Naive B cell (primary cell): ENCODE data around the gene CCND3. TPM values are rescaled to one million over a fixed set of nuclear protein-coding genes. Genes with fewer than 3 reads are reported as not detected.
"Not testable (repeated sequence)": the region's sequence is repeated elsewhere in the genome, so short reads cannot be mapped to it uniquely, and the experiment has no call there.

Source experiments
- ATAC-seq, 2 donors: fragments of 150-1000 bp; cut with Tn5 transposase; 2 replicates each; pipeline ENCODE4 v1.10.0; 2021; ENCODE audit warnings: low read depth in 2 of 2, mild to moderate bottlenecking in 2 of 2, moderate library complexity in 2 of 2
- DNase-seq: peaks from one replicate; pipeline ENCODE4 v3.0.0; 2022
- H3K27ac Mint-ChIP-seq, 6 donors: one replicate each; pipeline ENCODE4 v1.8.0; 2020 to 2022; ENCODE audit warnings: mild to moderate bottlenecking in 6 of 6, mixed read lengths in 6 of 6, moderate library complexity in 5 of 6, inconsistent platforms in 2 of 6
- H3K27me3 Mint-ChIP-seq, 3 donors: one replicate each; pipeline ENCODE4 v1.8.0; 2021 to 2022; ENCODE audit warnings: mixed read lengths in 3 of 3, mild to moderate bottlenecking in 1 of 3
- H3K36me3 Mint-ChIP-seq, 2 donors: one replicate each; pipeline ENCODE4 v1.8.0; 2020 to 2022; ENCODE audit warnings: mixed read lengths in 2 of 2, inconsistent platforms in 1 of 2, mild to moderate bottlenecking in 1 of 2
- H3K4me1 Mint-ChIP-seq, 3 donors: one replicate each; pipeline ENCODE4 v1.8.0; 2020 to 2022; ENCODE audit warnings: mixed read lengths in 3 of 3, inconsistent platforms in 1 of 3, mild to moderate bottlenecking in 1 of 3, moderate library complexity in 1 of 3
- H3K4me3 Mint-ChIP-seq, 8 donors: one replicate each; pipeline ENCODE4 v1.8.0; 2020 to 2022; ENCODE audit warnings: mild to moderate bottlenecking in 8 of 8, mixed read lengths in 8 of 8, moderate library complexity in 8 of 8, inconsistent platforms in 2 of 8
- H3K9me3 Mint-ChIP-seq, 7 donors: one replicate each; pipeline ENCODE4 v1.8.0; 2020 to 2022; ENCODE audit warnings: mixed read lengths in 7 of 7, mild to moderate bottlenecking in 5 of 7, inconsistent platforms in 2 of 7, moderate library complexity in 1 of 7
- polyA plus RNA-seq, 6 donors: library from polyadenylated mRNA; unstranded; fragments of 300-500 nt; fragmentation: Illumina TruSeq; gene quantifications; one replicate each; pipeline ENCODE4 v1.2.3, GENCODE V29; 2021; ENCODE audit warnings: low read depth in 6 of 6

The CCND3 gene
- polyA plus RNA-seq, 6 donors from 2014 or later = 207 to 529 (median 394) TPM

GRCh38 chr6:41965429-41966213 lies 24.0 kb upstream of the CCND3 start:
- Mint-ChIP-seq H3K4me3 (no peak overlapping the region), H3K27ac (peak overlapping the region in 2 of 6 donors; percentile 20 to 63), H3K4me1 (peaks cover 38 to 58% (median 57%) of the 10 kb centered on the region in 3 donors), H3K27me3 (no peaks in the 10 kb centered on the region), H3K9me3 (no peaks in the 10 kb centered on the region), H3K36me3 (peaks cover 0 to 15% of the 10 kb centered on the region in 2 donors)
- DNase-seq = no peak
- ATAC-seq = no peak

DNA sequence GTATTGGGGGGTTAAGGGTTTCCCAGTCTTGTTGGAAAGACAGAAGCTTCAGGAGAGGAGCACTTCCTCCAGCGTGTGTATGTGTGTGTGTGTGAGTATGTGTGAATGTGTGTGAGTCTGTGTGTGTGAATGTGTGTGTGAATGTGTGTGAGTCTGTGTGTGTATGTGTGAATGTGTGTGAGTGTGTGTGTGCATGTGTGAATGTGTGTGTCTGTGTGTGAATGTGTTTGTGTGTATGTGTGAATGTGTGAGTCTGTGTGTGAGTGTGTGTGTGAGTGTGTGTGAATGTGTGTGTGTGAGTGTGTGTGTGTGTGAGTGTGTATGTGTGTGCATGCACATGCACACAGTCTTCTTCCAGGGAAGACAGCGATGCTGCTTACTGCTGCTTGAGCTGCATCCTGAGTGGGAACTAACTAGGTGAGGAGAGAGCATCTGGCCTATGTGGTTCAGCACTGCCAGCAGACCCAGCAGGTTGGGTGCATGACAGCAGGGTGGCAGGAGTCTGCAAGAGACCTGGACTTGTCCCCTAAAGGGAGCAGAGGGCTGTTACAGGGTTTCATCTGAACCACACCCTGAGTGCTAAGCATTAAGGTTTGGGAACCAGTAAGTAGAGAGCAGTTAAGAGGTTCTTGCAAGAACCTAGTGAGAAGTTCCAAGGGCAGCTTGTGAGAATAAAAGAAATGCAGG lies 22.7 kb upstream of the CCND3 start:
- ATAC-seq = no peak
- H3K4me3 Mint-ChIP-seq = no peak overlapping the region
- DNase-seq = no peak
- H3K36me3 Mint-ChIP-seq = peaks cover 0 to 15% of the 10 kb centered on the region in 2 donors
- H3K9me3 Mint-ChIP-seq = no peaks in the 10 kb centered on the region
- H3K27me3 Mint-ChIP-seq = no peaks in the 10 kb centered on the region
- peaks cover 37 to 65% (median 56%) of the 10 kb centered on the region in 3 donors for H3K4me1 Mint-ChIP-seq
- peak overlapping the region in 5 of 6 donors; percentile 10 to 88 (median 67) for H3K27ac Mint-ChIP-seq

GRCh38 chr6:41963371-41963770 lies 21.8 kb upstream of the CCND3 start:
- ATAC-seq = no peak
- DNase-seq = no peak
- no peaks in the 10 kb centered on the region for H3K9me3 Mint-ChIP-seq
- peak overlapping the region in 5 of 6 donors; percentile 26 to 88 (median 56) for H3K27ac Mint-ChIP-seq
- no peak overlapping the region for H3K4me3 Mint-ChIP-seq
- H3K36me3 Mint-ChIP-seq = peaks cover 0 to 15% of the 10 kb centered on the region in 2 donors
- peaks cover 37 to 75% (median 59%) of the 10 kb centered on the region in 3 donors for H3K4me1 Mint-ChIP-seq
- no peaks in the 10 kb centered on the region for H3K27me3 Mint-ChIP-seq

DNA sequence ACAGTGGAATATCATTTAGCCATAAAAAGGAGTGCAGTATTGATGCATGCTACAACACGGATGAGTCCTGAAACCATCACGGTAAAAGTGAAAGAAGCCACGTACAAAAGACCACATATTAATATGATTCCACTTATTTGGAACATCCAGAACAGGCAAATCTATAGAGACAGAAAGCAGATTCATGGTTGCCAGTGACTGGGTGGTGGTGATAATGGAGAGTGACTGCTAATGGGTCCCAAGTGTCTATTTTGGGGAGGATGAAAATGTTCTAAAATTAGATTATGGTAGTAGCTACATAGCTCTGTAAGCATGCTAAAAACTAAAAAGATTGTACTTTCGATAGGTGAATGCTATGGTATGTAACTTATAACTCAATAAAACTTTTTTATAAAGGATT lies 18.4 kb upstream of the CCND3 start:
- Mint-ChIP-seq H3K36me3 (peaks cover 1 to 15% of the 10 kb centered on the region in 2 donors), H3K27ac (peak overlapping the region in 1 of 6 donors; percentile 38), H3K4me1 (peaks cover 35 to 72% (median 59%) of the 10 kb centered on the region in 3 donors), H3K4me3 (no peak overlapping the region), H3K9me3 (no peaks in the 10 kb centered on the region), H3K27me3 (no peaks in the 10 kb centered on the region)
- DNase-seq (no peak), ATAC-seq (no peak)

- DNase-seq = no peak
- Mint-ChIP-seq H3K9me3 (peaks cover 0 to 2% (median 0%) of the 10 kb centered on the region in 7 donors), H3K27me3 (no peaks in the 10 kb centered on the region), H3K4me1 (peaks cover 24 to 64% (median 48%) of the 10 kb centered on the region in 3 donors), H3K27ac (peak overlapping the region in 2 of 6 donors; percentile 50 to 94), H3K4me3 (no peak overlapping the region), H3K36me3 (peaks cover 5% of the 10 kb centered on the region in 2 donors)
- ATAC-seq = no peak
These were observed 16.6 kb upstream of the CCND3 start for GRCh38 chr6:41958022-41958856.

GRCh38 chr6:41957117-41957516 lies 15.5 kb upstream of the CCND3 start:
- peaks cover 22 to 65% (median 54%) of the 10 kb centered on the region in 3 donors for H3K4me1 Mint-ChIP-seq

DNA sequence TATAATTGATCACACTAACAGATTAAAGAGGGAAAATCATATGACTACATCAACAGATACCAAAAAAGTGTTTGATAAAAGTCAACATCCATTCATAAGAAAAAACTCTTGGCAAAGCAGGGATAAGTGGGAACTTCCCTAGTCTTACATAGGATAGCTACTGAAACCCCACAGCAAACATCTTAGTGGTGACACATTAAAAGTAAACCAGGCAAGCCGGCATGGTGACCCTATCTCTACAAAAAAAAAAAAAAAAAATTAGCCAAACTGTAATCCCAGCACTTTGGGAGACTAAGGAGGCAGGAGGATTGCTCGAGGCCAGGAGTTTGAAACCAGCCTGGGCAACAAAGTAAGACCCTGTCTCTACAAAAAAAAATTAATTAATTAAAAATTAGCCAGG lies 13.8 kb upstream of the CCND3 start:
- peaks cover 0 to 5% of the 10 kb centered on the region in 2 donors for H3K36me3 Mint-ChIP-seq
- H3K27me3 Mint-ChIP-seq = no peaks in the 10 kb centered on the region
- peaks cover 17 to 58% (median 38%) of the 10 kb centered on the region in 3 donors for H3K4me1 Mint-ChIP-seq
- DNase-seq (no peak), ATAC-seq (no peak)
- H3K4me3 Mint-ChIP-seq = no peak overlapping the region
- peaks cover 0 to 2% (median 0%) of the 10 kb centered on the region in 7 donors for H3K9me3 Mint-ChIP-seq
- no peak overlapping the region for H3K27ac Mint-ChIP-seq

More at GRCh38 chr6:41957117-41957516, 15.5 kb upstream of the CCND3 start:
- peaks cover 0 to 2% (median 0%) of the 10 kb centered on the region in 7 donors for H3K9me3 Mint-ChIP-seq
- no peaks in the 10 kb centered on the region for H3K27me3 Mint-ChIP-seq
- no peak for DNase-seq
- H3K27ac Mint-ChIP-seq = peak overlapping the region in 2 of 6 donors; percentile 51 to 68
- no peak for ATAC-seq
- H3K36me3 Mint-ChIP-seq = peaks cover 0 to 5% of the 10 kb centered on the region in 2 donors
- H3K4me3 Mint-ChIP-seq = no peak overlapping the region

- Mint-ChIP-seq H3K4me1 (peaks cover 19 to 57% (median 39%) of the 10 kb centered on the region in 3 donors), H3K27ac (peak overlapping the region in 1 of 6 donors; percentile 43), H3K27me3 (no peaks in the 10 kb centered on the region), H3K36me3 (peaks cover 0 to 5% of the 10 kb centered on the region in 2 donors), H3K4me3 (no peak overlapping the region), H3K9me3 (peaks cover 0 to 2% (median 0%) of the 10 kb centered on the region in 7 donors)
- no peak for ATAC-seq
- DNase-seq = no peak
These were observed 13.1 kb upstream of the CCND3 start for GRCh38 chr6:41954668-41955067.

DNA sequence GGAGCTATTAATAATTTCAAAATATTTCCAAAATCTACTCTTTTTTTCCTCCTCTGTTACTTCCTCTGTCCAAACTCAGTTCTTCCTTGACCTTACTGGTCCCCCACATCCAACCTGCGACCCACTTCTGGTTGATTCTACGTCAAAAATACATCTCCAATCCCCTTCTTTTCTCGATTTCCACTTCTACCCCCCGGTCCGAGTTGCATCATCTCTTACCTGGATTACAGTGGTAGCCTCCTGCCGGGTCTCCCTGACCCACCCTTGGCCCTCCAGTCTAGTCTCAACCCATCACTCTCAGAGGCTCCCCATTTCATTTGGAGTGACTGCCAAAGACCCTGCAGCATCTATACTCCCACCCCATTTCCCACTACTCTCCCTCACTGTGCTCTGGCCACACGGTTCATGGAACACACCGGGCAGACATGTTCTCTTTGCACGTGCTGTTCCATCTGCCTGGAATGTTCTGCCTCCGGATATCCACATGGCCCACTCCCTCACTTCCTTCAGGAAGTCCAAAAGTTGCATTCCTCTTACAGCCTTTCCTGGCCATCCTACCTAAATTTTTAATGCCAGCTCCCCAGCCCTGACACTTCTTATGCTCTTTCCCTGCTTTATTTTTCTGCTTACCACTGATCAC lies 6.1 kb upstream of the CCND3 start:
- peak overlapping the region in 1 of 8 donors; percentile 28 for H3K4me3 Mint-ChIP-seq
- H3K27me3 Mint-ChIP-seq = no peaks in the 10 kb centered on the region
- ATAC-seq = no peak
- peaks cover 25 to 32% (median 31%) of the 10 kb centered on the region in 3 donors for H3K4me1 Mint-ChIP-seq
- peak overlapping the region in 3 of 6 donors; percentile 3 to 62 (median 44) for H3K27ac Mint-ChIP-seq
- H3K9me3 Mint-ChIP-seq = no peaks in the 10 kb centered on the region
- H3K36me3 Mint-ChIP-seq = peaks cover 0 to 13% of the 10 kb centered on the region in 2 donors
- no peak for DNase-seq

- Mint-ChIP-seq H3K27ac (no peak overlapping the region), H3K4me3 (no peak overlapping the region), H3K9me3 (no peaks in the 10 kb centered on the region), H3K4me1 (peaks cover 42 to 53% (median 50%) of the 10 kb centered on the region in 3 donors), H3K36me3 (peaks cover 0 to 13% of the 10 kb centered on the region in 2 donors), H3K27me3 (no peaks in the 10 kb centered on the region)
- no peak for DNase-seq
- no peak for ATAC-seq
These were observed 1.8 kb upstream of the CCND3 start for GRCh38 chr6:41943456-41943855.

DNA sequence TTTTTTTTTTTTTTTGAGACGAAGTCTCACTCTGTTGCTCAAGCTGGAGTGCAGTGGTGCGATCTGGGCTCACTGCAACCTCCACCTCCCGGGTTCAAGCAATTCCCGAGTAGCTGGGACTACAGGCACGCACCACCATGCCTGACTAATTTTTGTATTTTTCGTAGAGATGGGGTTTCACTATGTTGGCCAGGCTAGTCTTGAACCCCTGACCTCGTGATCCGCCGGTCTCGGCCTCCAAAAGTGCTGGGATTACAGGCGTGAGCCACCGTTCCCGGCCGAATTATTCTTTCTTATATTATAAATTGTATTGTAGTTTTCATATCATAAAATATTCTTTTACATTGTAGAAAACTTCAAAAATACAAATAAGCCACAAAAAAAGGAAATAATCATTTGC lies 1.3 kb upstream of the CCND3 start:
- peak overlapping the region in 5 of 8 donors; percentile 20 to 89 (median 80) for H3K4me3 Mint-ChIP-seq
- not testable (repeated sequence) for H3K36me3 Mint-ChIP-seq, H3K9me3 Mint-ChIP-seq, DNase-seq, ATAC-seq, H3K27me3 Mint-ChIP-seq
- H3K4me1 Mint-ChIP-seq = peaks cover 44 to 58% (median 52%) of the 10 kb centered on the region in 3 donors
- peak overlapping the region in 1 of 6 donors; percentile 83 for H3K27ac Mint-ChIP-seq

DNA sequence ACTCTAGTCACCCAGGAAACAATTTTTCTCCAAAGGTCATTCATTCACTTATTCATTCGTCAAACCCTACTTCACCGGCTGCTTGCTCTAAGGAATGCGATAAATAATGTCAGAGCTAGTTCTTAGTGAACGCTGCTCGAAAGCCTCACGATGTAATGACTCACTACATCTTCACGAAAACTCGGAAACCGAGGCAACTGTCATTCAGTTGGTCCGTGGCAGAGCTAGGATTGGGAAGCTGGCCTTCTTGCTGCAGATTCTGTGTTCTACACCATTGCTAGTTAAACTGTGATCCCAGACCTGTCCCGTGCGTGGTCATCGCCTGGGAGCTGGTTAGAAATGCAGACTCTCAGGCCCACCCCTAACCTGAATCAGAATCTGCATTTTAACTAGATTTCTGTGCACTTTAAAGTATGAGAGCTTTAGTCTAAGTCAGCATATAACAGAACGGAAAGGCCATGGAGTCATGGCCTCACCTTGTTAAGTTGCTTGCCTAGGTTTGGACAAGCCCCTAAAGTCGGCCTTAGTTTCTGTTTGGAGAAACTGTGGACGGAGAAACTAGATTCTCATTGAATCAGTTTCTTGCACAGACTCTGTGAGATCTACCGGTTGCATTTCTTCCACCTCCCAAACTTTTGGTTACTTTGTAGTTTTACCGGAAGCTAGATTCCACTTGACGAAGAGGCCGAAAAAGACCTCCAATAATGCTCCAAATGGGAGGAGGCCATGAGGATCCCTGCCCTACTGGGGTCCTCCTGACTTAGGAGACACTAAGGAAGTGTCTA lies 651 bp upstream of the CCND3 start:
- Mint-ChIP-seq H3K36me3 (peaks cover 0 to 2% of the 10 kb centered on the region in 2 donors), H3K27me3 (no peaks in the 10 kb centered on the region), H3K9me3 (no peaks in the 10 kb centered on the region), H3K27ac (peak overlapping the region; percentile 63 to 90 (median 85)), H3K4me3 (peak overlapping the region; percentile 80 to 92 (median 89)), H3K4me1 (peaks cover 42 to 58% (median 52%) of the 10 kb centered on the region in 3 donors)
- ATAC-seq (no peak), DNase-seq (no peak)
